Measurements from ENCODE around the gene NRG2.
A peak's percentile ranks its signal among the peaks of the same experiment; 100 is the strongest.

Gene NRG2

DNA sequence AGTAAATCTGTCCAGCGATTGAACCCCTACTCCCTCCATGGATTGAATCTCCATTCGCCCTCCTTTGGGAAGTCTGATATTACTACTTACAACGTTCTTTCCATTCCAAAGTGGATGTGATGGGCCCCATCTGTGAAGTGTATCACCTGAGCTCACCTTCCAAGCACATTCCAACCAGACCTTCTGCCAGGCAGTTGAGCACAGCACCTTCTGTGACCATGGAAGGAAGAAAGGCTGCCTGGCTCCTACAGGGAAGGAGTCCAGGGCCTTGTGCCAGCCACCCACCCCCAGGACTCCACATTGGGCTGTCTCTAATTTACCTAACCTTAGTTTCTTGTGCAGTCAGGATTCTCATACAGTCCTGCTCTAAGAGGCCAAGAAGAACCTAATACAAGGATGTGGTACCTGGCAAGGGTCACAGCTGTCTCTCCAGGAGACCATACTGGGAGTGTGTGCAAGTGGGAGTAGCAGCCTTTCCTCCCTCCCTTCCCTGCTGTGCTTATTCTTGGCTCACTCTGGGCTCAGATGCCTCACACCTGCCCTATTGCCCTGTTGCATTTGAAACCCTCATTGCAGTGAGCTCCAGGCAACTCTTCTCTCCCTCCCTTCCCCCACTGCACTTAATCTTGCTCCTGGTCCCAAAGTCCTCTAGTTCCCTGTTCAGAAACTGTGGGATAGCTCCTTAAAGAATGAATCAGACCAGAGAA is 116.1 kb downstream of the NRG2 start:
- DNase-seq = peak; percentile 46

- no peak for DNase-seq
Observed at GRCh38 chr5:139925650-139926640, 117.2 kb downstream of the NRG2 start.

- DNase-seq = no peak
Observed at GRCh38 chr5:139925216-139925562, 117.9 kb downstream of the NRG2 start.

DNA sequence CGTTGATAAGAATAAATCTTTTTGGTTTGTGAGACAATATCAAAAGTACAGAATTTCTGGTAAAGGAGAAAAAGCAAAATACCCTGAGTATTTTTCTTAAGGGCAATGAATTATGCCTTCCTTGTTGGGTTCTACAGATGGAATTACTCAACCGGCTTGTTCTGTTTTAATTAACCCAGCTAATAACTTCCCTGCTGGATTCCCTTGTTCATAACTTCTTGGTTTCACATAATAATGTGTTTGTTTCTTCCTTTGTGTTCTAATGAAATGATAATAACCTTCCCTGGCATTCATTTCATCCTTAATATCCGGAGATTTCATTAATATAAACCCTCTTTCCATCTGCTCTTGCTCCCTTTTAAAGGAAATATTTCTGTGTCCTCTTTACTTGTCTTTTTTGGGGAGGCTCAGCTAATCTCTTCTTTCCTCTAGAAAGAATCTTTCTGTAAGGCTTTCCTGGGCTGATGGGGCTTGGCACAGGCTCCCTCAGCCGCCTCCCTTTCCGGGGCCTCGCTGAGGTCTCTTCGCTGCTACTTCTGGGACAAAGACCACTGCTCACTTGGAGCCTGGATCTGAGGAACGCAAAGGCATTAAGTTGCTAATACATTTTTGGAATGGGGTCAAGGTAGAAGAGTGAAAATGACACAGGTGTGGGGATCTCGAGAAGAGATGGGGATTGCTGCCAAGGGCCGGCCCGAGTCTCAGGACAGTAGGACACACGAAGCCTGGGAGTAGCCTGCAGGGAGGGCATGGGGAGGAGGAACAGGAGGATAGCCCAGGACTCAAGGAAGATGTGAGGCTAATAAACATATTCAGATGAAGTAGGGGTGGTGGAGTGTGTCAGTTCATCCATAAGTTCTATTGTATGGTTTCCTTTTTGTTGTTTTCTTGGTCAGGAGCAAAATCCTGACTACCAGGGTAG is 118.5 kb downstream of the NRG2 start:
- DNase-seq = no peak

DNA sequence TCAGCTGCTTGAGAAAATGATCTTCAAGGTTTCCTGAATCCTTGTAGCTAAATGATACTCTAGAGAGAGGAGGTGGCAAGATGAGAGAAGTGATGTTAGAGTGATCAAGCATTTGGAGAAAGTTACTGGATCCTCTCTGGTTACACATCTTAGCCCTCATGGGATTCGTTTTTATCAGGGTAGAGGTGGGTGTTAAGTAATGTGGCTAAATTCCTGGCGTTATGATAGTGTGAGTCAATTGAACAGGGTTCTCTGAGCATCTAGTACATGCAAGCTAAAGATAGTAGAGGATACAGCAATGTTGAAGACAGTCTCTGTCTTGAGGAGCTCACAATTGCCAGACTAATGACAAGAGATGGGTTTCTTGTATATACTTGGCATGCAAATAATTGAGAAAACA is 123.8 kb downstream of the NRG2 start:
- no peak for DNase-seq

- DNase-seq = no peak
Observed at GRCh38 chr5:139915834-139916233, 127.3 kb downstream of the NRG2 start.

DNA sequence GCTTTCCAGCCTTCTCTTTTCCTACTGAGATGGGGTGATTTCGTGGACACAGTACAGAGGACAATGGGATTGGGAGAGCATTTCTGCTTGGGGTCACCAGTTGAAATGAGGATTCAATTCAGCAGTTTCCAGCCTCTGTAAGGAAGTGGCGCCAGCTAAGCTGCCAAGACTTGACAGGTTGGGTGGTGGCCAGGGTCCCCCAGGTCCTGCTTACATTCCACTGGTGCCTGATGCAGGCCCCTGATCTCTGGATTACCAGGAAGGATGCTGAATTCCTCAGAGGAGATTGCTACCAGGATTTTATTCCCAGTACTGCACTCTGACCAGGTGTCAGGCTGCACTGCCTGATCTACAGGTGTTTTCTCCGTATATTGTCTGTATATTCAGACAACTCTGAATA is 127.8 kb downstream of the NRG2 start:
- DNase-seq = no peak

- DNase-seq = no peak
Observed at GRCh38 chr5:139914218-139914807, 128.8 kb downstream of the NRG2 start.

GRCh38 chr5:139912804-139913203 is 130.3 kb downstream of the NRG2 start:
- no peak for DNase-seq

- no peak for DNase-seq
Observed at GRCh38 chr5:139912158-139912557, 130.9 kb downstream of the NRG2 start.

GRCh38 chr5:139911425-139912120 is 131.5 kb downstream of the NRG2 start:
- DNase-seq = no peak

- DNase-seq = no peak
Observed at GRCh38 chr5:139910901-139911300, 132.2 kb downstream of the NRG2 start.

DNA sequence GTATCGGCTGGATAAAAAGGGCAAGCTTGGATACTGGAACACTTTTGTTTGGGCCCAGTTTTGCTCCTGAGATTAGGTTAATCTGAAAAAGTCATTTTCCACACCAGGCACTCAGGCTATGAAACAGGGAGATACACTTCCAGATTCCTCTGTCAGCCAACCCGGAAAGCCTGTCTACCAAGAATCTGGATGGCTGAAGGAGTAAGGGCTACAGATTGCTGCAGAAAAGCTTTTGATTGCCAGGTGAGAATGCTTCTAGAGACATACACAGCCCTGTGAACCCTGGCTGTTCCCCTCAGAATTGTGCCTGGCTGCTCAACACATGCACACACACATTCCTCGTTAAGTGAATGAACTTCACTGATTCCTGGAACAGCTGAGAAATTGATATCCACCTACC is 133.1 kb downstream of the NRG2 start:
- no peak for DNase-seq

DNA sequence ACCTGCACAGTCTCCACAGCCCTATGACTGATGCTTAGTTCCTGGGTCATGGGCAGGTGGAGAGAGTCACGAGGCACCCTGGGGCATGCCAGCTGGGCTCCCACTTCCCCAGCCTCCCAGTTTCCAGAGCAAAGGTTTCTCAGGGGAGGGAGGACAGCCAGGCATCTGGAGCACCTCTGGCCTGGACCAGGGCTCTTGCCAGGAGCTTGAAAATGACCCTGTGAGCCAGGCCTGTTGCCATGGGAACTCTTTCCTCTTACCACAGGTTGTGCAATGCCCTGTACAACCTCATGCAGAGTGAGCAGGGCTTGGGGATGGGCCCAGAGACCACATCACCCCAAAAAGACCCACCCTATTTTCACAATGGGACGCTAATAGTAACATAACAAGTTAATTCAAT is 134.3 kb downstream of the NRG2 start:
- DNase-seq = no peak

- DNase-seq = no peak
Observed at GRCh38 chr5:139906661-139907060, 136.4 kb downstream of the NRG2 start.

- DNase-seq = no peak
Observed at GRCh38 chr5:139904816-139905661, 138.1 kb downstream of the NRG2 start.

DNA sequence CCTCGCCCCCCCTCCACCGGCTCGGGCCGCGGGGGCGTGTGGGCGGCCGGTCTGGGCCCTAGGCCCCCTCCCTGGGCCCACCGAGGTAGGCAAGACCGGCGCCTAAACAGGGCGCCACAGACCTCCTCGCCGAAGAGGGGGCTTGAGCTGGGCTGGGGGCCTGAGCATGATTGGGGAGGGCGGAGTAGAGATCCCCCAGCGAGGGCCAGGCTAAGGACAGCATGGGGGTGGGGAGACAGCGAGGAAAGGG is 138.6 kb downstream of the NRG2 start:
- DNase-seq = no peak

DNA sequence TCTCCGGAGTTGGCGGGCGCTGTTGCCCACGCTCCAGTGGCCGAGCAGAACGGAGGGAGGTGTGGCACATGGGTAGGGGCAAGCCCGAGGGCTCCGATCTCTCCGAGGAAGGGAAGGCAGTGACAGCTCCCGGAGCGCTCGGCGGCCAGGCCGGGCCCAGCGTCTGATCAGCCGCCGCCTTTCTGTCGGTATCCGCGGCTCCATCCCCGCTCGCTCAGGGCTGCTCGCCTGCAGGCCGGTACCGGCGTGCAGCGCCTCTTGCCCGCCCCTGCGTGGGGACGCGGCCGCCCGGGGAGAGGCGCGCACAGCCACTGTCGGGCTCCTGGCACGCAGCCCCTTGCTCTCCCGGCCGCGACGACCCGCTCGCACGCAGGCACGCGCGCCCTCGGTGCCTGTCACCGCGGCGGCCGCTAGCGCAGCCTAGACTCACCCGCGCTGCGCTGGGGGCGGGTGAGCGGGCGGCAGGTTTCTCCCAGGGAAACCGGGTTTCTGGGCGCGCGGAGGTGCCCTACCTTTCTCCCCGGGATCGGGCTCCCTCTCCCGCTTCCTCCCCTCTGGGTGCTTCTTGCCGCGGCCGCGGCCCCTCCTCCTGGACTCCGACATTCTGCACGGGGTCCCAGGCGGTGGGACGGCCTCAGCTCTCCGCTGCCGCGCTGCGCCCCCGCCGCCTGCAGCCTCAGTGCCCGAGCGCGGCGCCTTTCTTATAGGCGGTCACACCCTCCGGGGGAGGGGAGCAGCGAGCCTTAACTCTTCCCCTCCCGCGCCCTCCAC is 139.1 kb downstream of the NRG2 start:
- no peak for DNase-seq

GRCh38 chr5:139903450-139903794 is 139.7 kb downstream of the NRG2 start:
- no peak for DNase-seq

DNA sequence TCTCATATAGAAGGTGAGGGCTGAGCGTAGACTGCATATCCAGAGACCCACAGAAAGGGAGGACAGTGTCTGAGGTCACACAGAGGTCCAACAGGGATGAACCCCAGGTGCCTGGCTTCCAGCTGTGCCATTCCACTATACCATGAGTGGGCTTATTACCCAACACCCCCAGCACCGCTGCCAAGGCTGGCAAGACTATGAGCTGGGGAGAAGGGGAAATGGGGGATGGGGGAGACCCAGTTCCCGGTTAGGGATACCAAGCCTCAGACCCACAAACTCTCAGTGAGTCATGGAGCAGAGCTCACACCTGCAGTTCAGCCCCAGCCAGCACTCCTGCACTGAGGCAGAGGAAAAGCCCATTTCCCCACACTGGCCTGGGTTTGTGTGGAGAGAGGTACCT is 141.1 kb downstream of the NRG2 start:
- no peak for DNase-seq

DNA sequence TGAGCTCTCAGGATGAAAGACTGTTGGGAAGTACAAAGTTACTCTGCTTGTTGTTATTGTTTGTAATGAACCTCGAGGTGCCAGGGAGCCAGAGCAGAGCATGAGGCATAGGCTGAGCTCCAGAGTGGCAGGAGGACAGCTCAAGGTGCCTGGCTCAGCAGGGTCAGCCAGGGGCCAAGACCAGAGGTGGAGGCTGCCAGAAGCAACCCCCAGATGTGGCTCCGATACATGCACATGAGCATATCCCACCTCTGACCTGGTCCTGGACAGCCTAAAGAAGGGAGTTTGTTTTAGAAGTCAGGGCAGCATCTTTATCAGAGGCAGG is 141.9 kb downstream of the NRG2 start:
- DNase-seq = no peak

Data from NCI-H774 (cell line).